Measurements from ENCODE around the gene MAMDC4.
"Not testable (repeated sequence)": the region's sequence is repeated elsewhere in the genome, so short reads cannot be mapped to it uniquely, and the experiment has no call there.

MAMDC4 gene

DNA sequence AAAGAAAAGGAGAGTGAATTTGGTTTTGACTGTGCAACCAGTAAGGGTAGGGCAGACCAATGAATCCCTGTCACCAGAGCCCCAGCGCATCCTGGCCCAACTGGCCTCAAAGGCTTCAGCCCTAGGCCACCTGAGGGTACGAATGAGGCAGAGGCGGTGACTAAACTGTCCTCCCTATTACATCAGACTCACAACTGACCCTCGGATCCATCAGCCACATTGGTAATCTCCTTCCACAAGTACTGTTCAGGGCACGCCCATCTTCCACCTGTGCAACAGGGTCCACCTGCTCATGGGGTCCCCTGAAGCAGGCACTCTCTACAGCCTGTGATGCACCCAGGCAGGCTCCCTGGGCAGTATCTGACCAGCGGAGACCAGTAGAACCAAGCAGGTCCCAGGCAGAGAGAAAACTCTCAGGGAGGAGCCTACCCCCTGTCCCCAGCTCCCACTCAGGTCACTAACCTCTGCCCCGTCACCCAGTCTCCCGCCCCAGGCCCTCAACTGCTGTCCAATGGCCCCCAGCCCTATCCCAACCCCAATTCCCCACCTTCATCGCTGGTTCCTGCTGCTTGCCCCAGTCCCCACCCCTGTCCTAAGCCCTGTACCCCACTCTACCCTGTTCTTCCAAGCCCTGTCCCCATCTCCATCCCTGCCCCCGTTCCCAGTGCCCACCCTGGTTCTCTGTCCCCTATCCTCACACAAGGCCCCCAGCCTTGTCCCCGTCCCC lies 13.1 kb downstream of the MAMDC4 start:
- Histone ChIP-seq H3K27ac (no peak overlapping the region), H3K4me2 (ENCODE audit: low read length) (peak overlapping the region; percentile 50), H3K36me3 (ENCODE audit: control insufficient read depth, insufficient read depth, low read length) (no peaks in the 10 kb centered on the region), H3K27me3 (ENCODE audit: control insufficient read depth, insufficient read depth, low read length) (no peaks in the 10 kb centered on the region), H3K4me3 (ENCODE audit: low read depth, low read length) (peak overlapping the region; percentile 95), H3K4me1 (no peaks in the 10 kb centered on the region), H3K9ac (no peak overlapping the region), H2AFZ (no peak overlapping the region), H3K79me2 (peaks cover 4% of the 10 kb centered on the region), H3K9me3 (ENCODE audit: control insufficient read depth, low read length) (no peaks in the 10 kb centered on the region)
- TF ChIP-seq, protein P1, sequence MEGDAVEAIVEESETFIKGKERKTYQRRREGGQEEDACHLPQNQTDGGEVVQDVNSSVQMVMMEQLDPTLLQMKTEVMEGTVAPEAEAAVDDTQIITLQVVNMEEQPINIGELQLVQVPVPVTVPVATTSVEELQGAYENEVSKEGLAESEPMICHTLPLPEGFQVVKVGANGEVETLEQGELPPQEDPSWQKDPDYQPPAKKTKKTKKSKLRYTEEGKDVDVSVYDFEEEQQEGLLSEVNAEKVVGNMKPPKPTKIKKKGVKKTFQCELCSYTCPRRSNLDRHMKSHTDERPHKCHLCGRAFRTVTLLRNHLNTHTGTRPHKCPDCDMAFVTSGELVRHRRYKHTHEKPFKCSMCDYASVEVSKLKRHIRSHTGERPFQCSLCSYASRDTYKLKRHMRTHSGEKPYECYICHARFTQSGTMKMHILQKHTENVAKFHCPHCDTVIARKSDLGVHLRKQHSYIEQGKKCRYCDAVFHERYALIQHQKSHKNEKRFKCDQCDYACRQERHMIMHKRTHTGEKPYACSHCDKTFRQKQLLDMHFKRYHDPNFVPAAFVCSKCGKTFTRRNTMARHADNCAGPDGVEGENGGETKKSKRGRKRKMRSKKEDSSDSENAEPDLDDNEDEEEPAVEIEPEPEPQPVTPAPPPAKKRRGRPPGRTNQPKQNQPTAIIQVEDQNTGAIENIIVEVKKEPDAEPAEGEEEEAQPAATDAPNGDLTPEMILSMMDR (IDR thresholded peaks at IDR 0.05), result no peak

GRCh38 chr9:136865768-136866103 lies 13.6 kb downstream of the MAMDC4 start:
- Histone ChIP-seq H3K4me1 (no peaks in the 10 kb centered on the region), H3K27ac (peak overlapping the region; percentile 83), H3K9ac (peak overlapping the region; percentile 94), H3K36me3 (ENCODE audit: control insufficient read depth, insufficient read depth, low read length) (no peaks in the 10 kb centered on the region), H2AFZ (peak overlapping the region; percentile 74), H3K9me3 (ENCODE audit: control insufficient read depth, low read length) (no peaks in the 10 kb centered on the region), H3K79me2 (peaks cover 4% of the 10 kb centered on the region), H3K4me2 (ENCODE audit: low read length) (peak overlapping the region; percentile 50), H3K4me3 (ENCODE audit: low read depth, low read length) (peak overlapping the region; percentile 95), H3K27me3 (ENCODE audit: control insufficient read depth, insufficient read depth, low read length) (no peaks in the 10 kb centered on the region)
- TF ChIP-seq, protein P1 (IDR thresholded peaks at IDR 0.05), result no peak

GRCh38 chr9:136866898-136867421 lies 14.8 kb downstream of the MAMDC4 start:
- not testable (repeated sequence) for H3K79me2 ChIP-seq; H3K9me3 ChIP-seq (ENCODE audit: control insufficient read depth, low read length); H3K36me3 ChIP-seq (ENCODE audit: control insufficient read depth, insufficient read depth, low read length); H3K9ac ChIP-seq; H3K4me1 ChIP-seq; H3K27ac ChIP-seq; H3K27me3 ChIP-seq (ENCODE audit: control insufficient read depth, insufficient read depth, low read length)
- H2AFZ ChIP-seq, result peak overlapping the region; percentile 59
- peak overlapping the region; percentile 72 for H3K4me2 ChIP-seq (ENCODE audit: low read length)
- H3K4me3 ChIP-seq (ENCODE audit: low read depth, low read length), result peak overlapping the region; percentile 52

DNA sequence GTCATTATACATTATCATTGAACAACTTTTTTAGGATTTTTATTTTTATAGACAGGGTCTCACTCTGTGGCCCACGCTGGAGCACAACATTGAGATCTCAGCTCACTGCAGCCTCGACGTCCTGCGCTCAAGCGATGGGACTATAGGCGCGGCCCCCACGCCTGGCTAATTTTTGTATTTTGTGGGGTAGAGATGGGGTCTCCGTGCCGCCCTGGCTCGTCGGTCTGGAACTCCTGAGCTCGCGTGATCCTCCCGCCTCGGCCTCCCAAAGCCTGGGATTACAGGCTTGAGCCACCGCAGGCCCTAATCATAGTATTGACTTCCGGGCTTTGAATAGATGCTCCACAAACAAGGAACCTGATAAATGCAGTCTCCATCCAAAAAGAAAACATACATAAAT lies 15.3 kb downstream of the MAMDC4 start:
- no peaks in the 10 kb centered on the region for H3K27me3 ChIP-seq (ENCODE audit: control insufficient read depth, insufficient read depth, low read length)
- no peak overlapping the region for H3K4me3 ChIP-seq (ENCODE audit: low read depth, low read length)
- no peak overlapping the region for H3K4me2 ChIP-seq (ENCODE audit: low read length)
- H3K27ac ChIP-seq, result no peak overlapping the region
- peaks cover 4% of the 10 kb centered on the region for H3K79me2 ChIP-seq
- H3K36me3 ChIP-seq (ENCODE audit: control insufficient read depth, insufficient read depth, low read length), result no peaks in the 10 kb centered on the region
- H3K9me3 ChIP-seq (ENCODE audit: control insufficient read depth, low read length), result no peaks in the 10 kb centered on the region
- TF ChIP-seq, protein P1 (IDR thresholded peaks at IDR 0.05), result no peak
- H3K9ac ChIP-seq, result no peak overlapping the region
- H2AFZ ChIP-seq, result no peak overlapping the region
- no peaks in the 10 kb centered on the region for H3K4me1 ChIP-seq

- TF ChIP-seq, protein P1 (IDR thresholded peaks at IDR 0.05), result no peak
- no peak overlapping the region for H3K27ac ChIP-seq
- no peaks in the 10 kb centered on the region for H3K36me3 ChIP-seq (ENCODE audit: control insufficient read depth, insufficient read depth, low read length)
- no peak overlapping the region for H3K4me2 ChIP-seq (ENCODE audit: low read length)
- H3K9ac ChIP-seq, result no peak overlapping the region
- no peaks in the 10 kb centered on the region for H3K4me1 ChIP-seq
- peaks cover 4% of the 10 kb centered on the region for H3K79me2 ChIP-seq
- H3K9me3 ChIP-seq (ENCODE audit: control insufficient read depth, low read length), result no peaks in the 10 kb centered on the region
- H3K27me3 ChIP-seq (ENCODE audit: control insufficient read depth, insufficient read depth, low read length), result no peaks in the 10 kb centered on the region
- no peak overlapping the region for H3K4me3 ChIP-seq (ENCODE audit: low read depth, low read length)
- no peak overlapping the region for H2AFZ ChIP-seq
Measured at GRCh38 chr9:136867917-136868316, 15.8 kb downstream of the MAMDC4 start.

Measured in parathyroid adenoma (tissue), 2 donors.